GM21381 (cell line): Measurements from ENCODE around the gene RIN1.

Experiments used
- ATAC-seq: cut with Tn5 transposase; IDR thresholded peaks from one replicate; pipeline ENCODE4 v1.9.1; 2021; ENCODE audit warnings: mild to moderate bottlenecking, moderate library complexity; ENCODE audit not compliant: unreplicated experiment

RIN1 gene

GRCh38 chr11:66309475-66309874 lies 26.8 kb downstream of the RIN1 start:
- no peak for ATAC-seq

DNA sequence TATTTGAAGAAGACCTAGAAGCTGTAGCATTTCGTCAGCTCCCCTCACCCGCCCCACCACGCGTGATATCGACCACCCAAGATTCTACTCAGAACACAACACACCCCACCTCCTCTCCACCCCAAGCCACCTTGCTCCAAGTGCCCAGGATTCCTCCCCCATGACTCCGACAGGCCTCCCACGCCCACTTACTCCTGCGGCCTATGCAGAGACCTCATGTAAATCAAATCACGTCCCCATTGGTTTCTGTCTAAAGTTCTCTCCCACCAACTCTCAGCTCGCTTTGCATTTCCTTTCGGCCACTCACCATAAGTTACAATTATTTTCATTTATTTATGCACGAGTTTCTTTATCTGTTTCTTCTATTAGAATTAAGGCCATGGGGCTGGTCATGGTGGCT lies 33.6 kb downstream of the RIN1 start:
- ATAC-seq = no peak

- no peak for ATAC-seq
Observed at GRCh38 chr11:66299186-66299585, 37.0 kb downstream of the RIN1 start.

GRCh38 chr11:66297610-66298009 lies 38.6 kb downstream of the RIN1 start:
- no peak for ATAC-seq

DNA sequence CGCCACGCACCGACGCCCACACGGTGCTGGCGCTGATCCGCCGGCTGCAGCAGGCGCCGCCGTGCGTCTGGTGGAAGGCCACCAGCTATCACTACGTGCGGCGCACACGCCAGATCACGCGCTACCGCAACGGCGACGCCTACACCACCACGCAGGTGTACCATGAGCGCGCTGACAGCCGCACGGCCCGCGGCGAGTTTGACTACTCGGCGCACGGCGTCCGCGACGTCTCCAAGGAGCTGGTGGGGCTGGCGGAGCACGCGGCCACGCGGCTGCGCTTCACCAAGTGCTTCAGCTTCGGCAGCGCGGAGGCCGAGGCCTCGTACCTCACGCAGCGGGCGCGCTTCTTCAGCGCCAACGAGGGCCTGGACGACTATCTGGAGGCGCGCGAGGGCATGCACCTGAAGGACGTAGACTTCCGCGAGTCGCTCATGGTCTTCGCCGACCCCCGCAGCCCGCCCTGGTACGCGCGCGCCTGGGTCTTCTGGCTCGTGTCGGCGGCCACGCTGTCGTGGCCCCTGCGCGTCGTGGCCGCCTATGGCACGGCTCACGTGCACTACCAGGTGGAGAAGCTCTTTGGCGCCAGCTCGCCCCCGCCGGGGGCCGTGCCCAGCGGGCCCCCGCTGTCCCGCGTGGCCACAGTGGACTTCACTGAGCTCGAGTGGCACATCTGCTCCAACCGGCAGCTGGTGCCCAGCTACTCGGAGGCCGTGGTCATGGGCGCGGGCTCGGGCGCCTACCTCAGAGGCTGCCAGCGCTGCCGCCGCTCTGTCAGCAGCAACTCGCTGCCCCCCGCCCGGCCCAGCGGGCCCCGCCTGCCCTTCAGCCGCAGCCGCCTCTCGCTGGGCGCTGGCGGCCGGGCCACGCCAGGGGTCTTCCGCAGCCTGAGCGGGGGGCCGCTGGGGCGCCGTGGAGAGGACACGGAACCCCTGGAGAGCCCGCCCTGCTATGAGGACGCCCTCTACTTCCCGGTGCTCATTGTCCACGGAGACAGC lies 41.3 kb downstream of the RIN1 start:
- ATAC-seq = no peak

- no peak for ATAC-seq
Observed at GRCh38 chr11:66293777-66294625, 42.2 kb downstream of the RIN1 start.

GRCh38 chr11:66293352-66293751 lies 42.9 kb downstream of the RIN1 start:
- no peak for ATAC-seq

DNA sequence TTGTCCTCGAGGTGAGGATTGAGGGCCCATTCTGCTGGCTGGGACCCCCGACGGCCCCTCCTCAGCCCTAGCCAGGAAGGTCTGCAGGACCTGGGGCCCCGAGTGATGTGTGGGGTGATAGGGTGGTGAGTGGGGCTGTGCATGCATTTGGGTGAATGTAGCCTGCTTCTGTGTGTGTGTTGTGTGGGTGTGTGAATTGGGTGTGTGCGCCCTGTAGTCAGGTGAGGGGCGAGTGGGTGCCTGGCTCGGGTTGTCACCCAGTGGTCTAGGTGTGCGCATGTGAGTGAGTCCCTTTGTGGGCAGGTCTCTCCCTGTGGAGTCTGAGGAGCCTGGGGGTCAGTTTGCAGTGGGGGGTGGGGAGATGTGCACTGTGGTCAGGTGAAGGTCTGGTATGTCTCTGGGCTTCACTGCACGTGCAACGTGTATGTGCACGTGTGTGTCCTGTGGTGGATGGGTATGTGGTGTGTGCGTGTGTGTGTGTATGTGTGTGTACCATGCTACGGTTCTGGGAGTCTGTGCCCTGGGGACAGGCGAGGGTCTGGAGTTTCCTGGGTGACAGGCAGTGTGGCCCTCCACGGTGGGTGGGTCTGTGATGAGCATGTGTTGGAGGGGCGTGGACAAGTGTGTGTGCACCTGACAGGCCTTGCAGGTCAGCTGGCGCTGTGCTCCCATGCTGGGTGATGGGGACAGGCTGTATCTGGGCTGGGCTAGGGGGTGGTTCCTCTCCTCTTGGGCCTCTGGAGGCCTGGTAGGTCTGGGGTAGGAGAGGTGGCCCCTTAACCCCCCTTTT lies 43.5 kb downstream of the RIN1 start:
- ATAC-seq = no peak

- ATAC-seq = no peak
Observed at GRCh38 chr11:66291706-66292542, 44.3 kb downstream of the RIN1 start, which contains the start of gene TMEM151A. TMEM151A (plus strand) TSS chr11:66291894; CDS start chr11:66292014, 120 bp downstream.

GRCh38 chr11:66291303-66291705 lies 44.9 kb downstream of the RIN1 start:
- no peak for ATAC-seq

DNA sequence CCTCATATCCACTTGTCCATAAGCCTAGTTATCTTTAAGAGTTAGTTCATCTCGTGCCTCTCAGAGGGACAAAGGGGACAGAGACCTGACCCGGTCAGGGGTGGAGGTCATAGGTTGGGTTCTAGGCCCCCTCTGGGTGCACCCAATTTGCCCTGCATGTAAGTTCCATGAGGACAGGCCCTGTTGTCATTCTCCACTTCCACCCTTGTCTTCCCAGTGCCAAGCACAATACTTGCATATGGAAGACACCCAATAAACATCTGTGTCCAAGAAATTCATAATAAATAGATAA lies 46.0 kb downstream of the RIN1 start:
- ATAC-seq = no peak

DNA sequence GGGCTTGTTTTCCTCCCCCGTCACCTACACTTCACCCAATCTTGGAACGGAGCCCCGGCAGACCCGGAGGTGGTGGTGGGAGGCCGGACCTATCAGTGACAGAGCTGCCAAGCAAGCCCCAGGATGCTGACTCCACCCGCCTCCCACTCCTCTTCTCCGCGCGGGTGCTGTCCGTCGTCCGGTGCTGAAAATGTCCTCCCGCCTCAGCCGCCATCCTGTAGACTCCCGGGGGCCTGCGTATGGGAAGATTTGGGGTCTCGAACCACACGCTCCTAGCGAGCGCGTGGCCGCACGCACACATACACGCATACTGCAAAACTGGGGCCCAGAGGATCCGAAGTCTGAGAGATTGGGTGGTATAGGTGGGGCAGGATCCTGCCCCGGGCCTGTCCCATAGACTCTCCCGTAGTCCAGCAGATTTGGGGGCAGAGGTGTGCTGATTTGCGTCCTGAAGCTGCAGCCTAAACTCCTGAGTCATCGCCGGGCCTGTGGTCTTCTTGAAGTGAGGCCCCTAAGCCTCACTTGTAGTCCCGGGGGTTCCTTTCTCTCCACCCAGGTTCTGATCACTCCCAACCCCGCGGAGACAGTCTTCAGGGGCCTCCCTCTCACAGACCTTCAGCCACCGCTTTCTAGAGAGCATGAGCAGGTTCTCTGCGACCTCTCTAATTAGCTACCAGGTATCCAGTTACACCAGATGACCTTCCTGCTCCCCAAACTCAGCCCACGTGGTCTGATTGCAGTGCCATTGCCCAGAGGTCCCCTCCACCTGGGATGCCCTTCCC lies 46.5 kb downstream of the RIN1 start:
- ATAC-seq = peak; percentile 22

GRCh38 chr11:66288671-66289547 lies 47.3 kb downstream of the RIN1 start, which contains the start of gene YIF1A:
YIF1A (minus strand) TSS chr11:66289143; CDS start chr11:66288985, 158 bp downstream.
- peak; percentile 92 for ATAC-seq

DNA sequence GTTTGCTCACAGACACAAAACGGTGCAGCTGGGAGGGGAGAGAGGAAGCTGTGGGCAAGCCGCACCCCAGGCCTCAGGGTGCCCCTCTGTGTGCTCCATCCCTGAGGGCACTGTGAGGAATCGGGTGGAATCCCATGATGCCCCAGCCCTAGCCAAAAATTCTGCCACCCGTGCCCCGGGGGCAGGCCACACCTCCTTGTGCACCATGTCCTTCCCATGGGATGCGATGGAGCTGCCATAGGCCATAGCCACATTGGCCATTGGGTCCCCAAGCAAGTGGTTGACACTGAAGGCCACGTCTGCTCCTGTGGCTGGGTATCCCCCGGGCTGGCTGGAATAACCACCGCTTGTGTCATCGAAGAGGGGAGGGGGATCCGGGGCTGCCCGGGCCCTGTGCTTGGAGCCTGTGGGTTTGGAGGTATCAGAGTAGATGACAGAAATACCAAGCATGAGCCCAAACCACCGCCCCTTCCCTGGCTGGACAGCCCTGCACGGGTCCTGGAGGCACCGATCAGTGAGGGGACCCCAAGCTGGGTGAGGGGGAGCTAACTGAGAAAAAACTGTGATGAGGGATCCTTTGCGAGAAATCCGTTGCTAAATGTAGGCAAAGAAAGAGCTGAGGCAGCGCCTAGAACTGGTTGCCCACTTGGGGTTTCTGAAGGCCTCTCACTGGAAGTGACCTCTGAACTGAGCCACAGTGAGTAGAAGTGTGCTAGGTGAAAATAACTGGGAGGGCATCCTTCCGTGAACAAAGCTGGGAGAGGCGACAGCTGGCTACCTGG lies 48.2 kb downstream of the RIN1 start:
- no peak for ATAC-seq

DNA sequence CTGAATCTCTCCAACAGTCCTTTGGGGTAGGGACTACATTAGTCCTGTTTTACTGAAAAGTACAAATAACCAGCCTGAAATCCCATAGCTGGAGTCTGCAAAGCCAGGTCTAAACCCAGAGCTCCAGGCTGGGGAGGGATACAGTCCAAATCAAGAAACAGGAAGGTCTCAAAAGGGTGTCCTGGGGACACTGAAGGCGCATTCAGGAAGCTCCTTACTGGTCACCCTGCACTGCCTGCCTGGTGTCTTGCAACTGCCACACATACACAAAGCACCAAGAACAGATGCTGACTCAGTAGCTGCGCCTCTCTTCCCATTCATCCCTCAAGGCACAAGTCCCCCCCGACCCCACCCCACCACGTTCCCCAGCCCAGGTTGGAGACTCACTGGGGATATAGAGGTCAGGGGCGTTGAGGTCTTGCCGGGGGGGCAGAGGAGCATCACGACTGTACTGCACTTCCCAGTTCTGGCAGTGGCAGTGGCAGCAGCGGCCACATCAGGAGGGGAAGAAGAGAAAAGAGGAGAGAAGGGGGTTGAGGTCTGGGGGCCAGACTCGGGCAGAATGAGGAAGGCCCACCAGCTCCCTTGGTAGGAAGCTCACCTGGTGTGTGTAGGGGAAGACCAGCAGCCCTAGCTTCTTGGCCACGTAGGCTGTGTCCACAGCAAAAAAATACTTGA lies 48.9 kb downstream of the RIN1 start:
- no peak for ATAC-seq

DNA sequence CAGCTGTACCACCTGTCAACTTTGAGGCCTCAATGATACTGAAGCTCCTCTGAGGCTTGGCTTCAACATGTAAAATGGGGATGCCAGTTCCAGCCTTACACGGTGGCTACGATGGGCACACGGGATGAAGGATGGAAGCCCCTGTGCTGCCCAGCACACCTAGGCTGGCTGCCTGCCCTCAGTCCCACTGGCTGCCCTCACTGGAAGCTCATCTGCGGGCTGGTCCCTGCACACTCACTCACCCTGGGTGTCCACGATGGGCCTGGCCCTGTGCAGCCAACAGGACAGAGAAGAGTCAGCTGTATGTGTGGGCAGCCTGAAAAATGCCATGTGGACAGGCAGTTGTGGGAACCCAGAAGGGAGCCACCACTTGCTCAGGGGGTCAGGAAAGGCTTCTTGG lies 49.5 kb downstream of the RIN1 start:
- ATAC-seq = no peak
